DMS53 treated with DMSO at 0.1 percent for 48 hours (cell line): Measurements from ENCODE around the gene MORN4.

Experiments used
- DNase-seq: peaks from one replicate; lab custom pipeline; 2025; ENCODE audit not compliant: unreplicated experiment; lab: John Stamatoyannopoulos, UW

Gene MORN4

DNA sequence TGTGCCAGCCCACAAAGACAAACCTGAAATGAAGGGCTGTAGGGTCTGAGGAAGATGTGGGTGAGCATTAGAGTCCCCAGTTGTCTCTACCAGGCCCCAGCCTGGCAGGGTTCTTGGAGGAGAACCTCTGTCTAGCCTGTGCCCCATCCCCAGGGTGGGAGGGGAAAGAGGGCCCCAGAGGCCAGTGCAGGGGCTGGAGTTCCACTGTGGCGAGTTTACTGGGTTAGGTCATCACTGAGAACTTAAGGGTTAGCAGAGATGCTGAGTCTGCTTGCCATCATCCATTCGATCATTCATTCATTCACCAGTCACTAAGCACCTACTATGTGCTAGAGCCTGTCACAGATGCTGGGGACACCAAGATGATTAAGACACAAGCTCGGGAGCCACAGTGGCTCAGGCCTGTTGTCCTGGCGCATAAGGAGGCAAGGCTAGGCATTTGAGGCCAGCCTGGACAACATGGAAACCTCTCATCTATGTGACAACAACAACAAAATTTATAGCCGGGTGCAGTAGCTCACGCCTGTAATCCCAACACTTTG lies 58.1 kb downstream of the MORN4 start:
- no peak for DNase-seq

- peak; percentile 98 for DNase-seq
Observed at GRCh38 chr10:97574374-97575126, 58.8 kb downstream of the MORN4 start.

DNA sequence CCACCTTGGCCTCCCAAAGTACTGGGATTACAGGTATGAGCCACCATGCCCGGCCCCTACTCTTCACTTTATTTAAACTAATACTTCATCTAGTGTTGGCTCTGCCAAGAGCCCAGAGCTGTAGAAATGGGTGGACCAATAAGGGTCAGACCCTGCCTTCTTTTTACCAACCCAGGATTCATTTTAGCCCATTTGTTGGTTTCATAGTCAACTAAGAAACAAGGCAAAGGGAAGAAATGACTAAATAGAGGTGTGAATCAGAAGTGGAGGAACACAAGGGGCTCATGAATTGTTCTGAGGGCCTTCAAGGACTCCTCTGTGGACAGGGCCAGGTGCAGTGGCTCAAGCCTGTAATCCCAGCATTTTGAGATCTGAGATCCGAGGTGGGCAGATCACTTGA lies 59.6 kb downstream of the MORN4 start:
- DNase-seq = no peak

DNA sequence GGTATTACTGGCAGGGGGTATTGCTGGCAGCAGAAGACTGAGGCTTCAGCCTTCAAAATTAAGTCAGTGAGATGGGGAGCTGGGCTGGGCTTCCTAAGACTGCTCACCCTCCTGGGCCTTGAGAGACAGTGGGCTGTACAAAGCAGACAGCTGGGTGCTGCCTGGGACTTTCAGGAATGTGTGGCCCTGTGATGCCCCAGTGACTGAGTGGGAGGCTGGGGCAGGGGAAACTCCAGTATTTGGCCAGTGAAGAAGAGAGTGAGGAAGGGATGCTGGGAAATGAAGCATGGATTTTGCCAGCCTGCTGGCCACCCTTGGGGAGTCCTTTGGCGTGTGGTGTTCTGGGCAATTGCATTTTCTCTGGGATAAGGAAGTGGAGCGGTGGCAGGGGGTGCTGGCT lies 60.3 kb downstream of the MORN4 start:
- no peak for DNase-seq

DNA sequence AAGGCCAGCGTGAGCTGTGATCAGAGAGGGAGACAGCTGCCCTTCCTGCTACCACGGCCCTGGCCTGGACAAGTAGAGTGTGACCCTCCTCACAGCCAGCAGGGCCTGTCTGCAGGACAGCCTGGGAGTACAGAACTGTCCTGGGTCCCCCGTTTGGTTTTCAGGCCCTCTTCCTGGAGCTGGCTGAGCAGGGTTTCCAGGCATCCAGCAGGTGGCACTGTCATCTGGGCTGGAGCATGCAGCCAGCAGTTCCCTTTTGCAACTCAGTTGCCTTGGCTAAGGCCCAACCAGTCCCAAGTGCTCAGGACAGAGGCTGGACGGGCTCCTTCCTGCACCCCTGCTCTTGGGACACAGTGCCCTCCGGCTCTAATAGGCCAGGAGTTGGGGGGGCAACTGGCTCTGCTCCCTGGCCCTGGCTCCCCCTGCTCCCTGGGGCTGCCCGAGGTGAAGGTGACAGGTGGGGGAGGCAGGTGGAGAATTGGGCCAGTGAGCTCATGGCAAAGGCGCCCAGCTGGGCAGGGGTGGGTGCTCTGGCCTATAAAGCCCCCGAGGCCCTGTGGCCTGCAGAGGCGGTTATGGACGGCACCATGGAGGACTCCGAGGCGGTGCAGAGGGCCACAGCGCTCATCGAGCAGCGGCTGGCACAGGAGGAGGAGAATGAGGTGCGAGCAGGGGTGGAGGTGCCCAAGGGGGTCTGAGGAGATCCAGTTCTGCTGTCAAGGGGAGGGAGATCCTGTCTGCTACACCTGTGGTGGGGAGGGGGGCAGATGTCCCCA lies 60.9 kb downstream of the MORN4 start, which contains the start of gene ANKRD2:
TSS of gene ANKRD2 (plus strand) at position 566 of the 776 bp plus-strand sequence. CDS start at position 576, 10 bp downstream.
- DNase-seq = peak; percentile 74

DNA sequence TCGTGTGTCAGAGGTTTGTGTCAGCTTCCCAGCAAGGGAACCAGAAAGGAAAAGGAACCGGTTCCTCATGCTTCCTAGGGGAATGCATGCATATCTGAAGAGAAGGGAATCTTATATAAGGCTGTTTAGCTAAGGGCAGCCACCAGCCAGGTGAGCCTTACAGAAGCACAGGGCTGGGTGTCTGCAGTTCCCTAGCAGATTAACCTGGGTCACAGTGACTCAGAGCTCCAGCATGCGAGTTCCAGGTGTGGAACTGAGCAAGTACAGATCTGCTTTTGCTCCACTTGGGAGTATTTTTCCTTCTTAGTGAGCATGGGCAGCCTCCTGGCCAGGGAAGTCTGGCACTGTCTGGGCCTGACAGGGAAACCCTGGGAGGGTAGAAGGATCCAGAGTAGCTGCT lies 61.7 kb downstream of the MORN4 start:
- peak; percentile 7 for DNase-seq

DNA sequence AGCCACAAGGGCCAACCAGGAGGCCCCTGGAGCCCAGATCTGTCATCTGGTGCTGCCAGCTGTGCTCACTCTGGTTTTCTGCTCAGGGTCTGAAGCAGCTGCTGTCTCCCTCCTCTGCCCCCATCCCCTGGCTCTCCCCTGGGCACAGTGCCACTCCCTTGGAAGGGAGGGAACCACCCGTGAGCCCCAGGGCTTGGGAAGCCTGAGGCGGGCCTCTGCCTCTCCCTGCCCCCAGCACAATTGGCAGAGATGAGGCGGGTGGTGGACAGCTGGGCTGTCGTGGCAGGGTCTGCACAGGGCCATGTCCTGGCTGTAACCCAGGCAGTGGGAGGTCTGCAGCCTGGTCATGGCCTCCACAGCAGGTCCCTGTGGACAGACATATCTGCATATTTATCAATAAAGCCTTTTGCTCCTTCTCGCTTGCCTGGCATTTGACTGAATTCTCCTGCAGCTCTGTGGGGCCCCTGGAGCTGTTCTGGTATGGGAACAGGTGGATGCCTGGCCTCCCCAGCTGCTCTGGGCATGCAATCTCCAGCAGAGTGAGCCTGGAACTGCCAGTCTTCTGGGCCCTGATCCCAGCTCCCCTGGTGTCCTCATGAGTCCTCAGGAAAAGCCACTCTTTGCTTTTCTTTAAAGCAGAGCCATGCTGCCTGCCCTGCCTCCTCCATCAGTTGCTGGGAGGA lies 62.4 kb downstream of the MORN4 start:
- DNase-seq = no peak

DNA sequence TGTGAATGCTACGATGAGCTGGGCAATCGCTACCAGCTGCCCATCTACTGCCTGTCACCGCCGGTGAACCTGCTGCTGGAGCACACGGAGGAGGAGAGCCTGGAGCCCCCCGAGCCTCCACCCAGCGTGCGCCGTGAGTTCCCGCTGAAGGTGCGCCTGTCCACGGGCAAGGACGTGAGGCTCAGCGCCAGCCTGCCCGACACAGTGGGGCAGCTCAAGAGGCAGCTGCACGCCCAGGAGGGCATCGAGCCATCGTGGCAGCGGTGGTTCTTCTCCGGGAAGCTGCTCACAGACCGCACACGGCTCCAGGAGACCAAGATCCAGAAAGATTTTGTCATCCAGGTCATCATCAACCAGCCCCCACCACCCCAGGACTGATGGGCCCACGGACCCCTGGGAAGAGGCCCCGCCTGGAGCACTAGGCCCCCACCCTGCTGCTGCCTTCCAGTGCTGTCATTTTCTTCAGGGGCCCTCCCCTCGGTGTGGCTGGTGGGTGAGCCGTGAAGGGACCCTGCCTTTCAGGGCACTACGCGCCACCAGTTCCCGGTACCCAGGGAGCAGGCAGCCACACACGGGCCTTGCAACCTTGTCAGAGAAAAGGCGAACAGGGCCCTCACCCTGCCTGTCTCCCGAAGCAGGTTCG lies 63.0 kb downstream of the MORN4 start:
- no peak for DNase-seq

DNA sequence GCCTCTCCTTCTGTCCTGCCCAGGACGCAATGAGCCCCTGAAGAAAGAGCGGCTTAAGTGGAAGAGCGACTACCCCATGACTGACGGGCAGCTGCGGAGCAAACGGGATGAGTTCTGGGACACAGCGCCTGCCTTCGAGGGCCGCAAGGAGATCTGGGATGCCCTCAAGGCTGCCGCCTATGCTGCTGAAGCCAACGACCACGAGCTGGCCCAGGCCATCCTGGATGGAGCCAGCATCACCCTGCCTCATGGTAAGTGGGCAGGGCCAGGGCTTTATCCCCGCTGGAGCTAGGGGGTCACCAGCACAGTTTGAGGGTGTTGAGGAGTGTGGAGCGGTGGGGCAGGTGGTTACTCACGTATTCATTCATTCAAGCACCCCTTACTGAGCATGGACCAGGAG lies 65.4 kb downstream of the MORN4 start:
- no peak for DNase-seq

DNA sequence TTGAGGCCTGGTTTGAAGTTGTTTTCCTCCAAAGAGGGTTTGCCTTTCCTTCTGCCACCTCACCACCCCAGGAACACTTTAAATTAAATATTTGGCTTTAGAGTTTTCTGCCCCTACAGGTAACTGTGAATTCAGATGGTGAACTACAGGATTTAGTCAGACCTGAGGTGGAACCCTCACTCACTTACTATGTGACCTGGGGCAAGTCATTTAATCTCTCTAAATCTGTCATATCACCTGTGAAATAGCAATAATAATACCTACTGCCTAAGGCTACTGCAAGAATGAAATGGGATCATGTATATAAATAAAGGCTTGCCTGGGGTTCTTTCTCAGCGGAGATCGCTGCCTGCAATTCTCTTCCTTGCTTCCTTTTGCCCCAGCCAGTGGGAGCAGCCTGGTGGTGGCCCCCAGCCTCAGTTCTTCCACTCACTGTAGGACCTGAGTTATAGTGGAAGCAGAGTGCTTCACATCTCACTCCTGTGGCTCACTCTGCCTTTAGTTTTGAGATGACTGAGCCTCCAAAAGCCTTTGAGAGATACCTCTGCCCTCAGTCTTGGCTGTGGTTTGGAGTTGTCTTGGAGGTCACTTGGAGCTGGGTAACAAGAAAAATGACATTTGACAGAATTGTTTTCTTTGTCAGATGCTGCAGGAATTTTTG lies 66.8 kb downstream of the MORN4 start:
- DNase-seq = no peak

DNA sequence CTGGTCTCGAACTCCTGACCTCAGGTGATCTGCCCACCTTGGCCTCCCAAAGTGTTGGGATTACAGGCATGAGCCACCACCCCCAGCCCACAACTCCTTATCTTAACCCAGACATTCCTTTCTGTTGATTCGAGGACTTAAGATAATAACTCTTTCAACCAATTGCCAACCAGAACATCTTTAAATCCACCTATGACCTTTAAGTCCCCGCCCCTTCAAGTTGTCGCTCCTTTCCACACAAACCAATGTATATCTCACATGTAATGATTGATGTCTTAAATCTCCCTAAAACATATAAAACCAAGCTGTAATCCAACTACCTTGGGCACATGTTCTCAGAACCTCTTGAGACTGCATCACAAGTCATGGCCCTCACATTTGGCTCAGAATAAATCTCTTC lies 68.5 kb downstream of the MORN4 start:
- DNase-seq = no peak
